Activated B cell treated with CpG ODN at 0.5 μM for 24 hours (primary cell): Measurements from ENCODE around the gene FECH. TPM values are rescaled to one million over a fixed set of nuclear protein-coding genes. Genes with fewer than 3 reads are reported as not detected.
A peak's percentile ranks its signal among the peaks of the same experiment; 100 is the strongest.

Experiments used
- ATAC-seq: fragments of 200-7000 bp; cut with Tn5 transposase; one replicate; pipeline ENCODE4 v1.10.0; 2021; ENCODE audit warnings: low read depth, mild to moderate bottlenecking, moderate library complexity
- CTCF ChIA-PET: fragments of 350-600 bp; sonication (Branson Sonifier 250); formaldehyde crosslinking; loops from one replicate; lab custom pipeline; 2021; ENCODE audit warnings: antibody characterized with exemption; lab: Charles Lee
- POLR2A ChIA-PET: fragments of 350-600 bp; sonication (Branson Sonifier 250); formaldehyde crosslinking; loops from one replicate; lab custom pipeline; 2021; ENCODE audit warnings: antibody characterized with exemption; lab: Charles Lee
- DNase-seq: peaks from one replicate; pipeline ENCODE4 v3.0.0; 2022
- H3K27ac Mint-ChIP-seq: one replicate; pipeline ENCODE4 v1.8.0; 2020; ENCODE audit warnings: mixed read lengths
- H3K27me3 Mint-ChIP-seq: one replicate; pipeline ENCODE4 v1.8.0; 2021; ENCODE audit warnings: mixed read lengths
- H3K36me3 Mint-ChIP-seq: one replicate; pipeline ENCODE4 v1.8.0; 2021; ENCODE audit warnings: low read depth, mixed read lengths
- H3K4me1 Mint-ChIP-seq: one replicate; pipeline ENCODE4 v1.8.0; 2021; ENCODE audit warnings: mixed read lengths
- H3K4me3 Mint-ChIP-seq: one replicate; pipeline ENCODE4 v1.8.0; 2020; ENCODE audit warnings: mild to moderate bottlenecking, mixed read lengths
- H3K9me3 Mint-ChIP-seq: one replicate; pipeline ENCODE4 v1.8.0; 2020; ENCODE audit warnings: mixed read lengths
- intact Hi-C: fragments of 100-400 bp; cut with micrococcal nuclease; formaldehyde crosslinking; loops from one replicate; pipeline ENCODE4 v1.15.1; 2024
- total RNA-seq: library from RNA; stranded (reverse); gene quantifications from 2 replicates; pipeline ENCODE4 v1.2.3, GENCODE V29; 2022
- TF ChIP-seq, protein P1 (sequence below): fragments of 200-600 bp; IDR thresholded peaks from one replicate; pipeline ENCODE4 v1.8.0; 2022; ENCODE audit warnings: antibody characterized with exemption, mild to moderate bottlenecking

Gene FECH
- total RNA-seq, 1 donor from 2014 or later, result 9.2 TPM

DNA sequence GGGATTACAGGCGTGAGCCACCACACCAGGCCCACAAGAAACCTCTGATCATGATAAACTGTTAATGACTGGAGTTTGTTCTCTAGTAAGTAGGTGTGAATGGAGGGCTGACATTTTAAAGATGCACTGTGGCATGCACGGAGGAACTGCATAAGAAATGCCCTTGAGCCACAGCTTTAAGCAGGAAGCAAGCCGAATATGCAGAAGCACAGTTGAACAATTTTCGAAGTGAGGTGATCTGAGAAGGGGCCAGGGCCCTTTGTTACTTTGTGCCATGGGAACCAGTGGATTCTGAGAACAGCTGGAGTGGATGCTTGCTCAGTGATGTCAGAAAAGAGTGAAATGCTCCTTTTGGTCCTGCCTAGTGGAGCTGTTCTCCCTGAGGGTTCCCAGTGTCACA lies 16.3 kb downstream of the FECH start:
- no peak overlapping the region for H3K27ac Mint-ChIP-seq
- peaks cover 75% of the 10 kb centered on the region for H3K36me3 Mint-ChIP-seq
- DNase-seq (no peak), ATAC-seq (no peak)
- CTCF ChIA-PET, result interaction anchor here (1.6 kb wide), 1 partner anchor 8 kb away, joined by 6 read pairs; no protein-coding TSS in a partner anchor
- H3K27me3 Mint-ChIP-seq, result no peaks in the 10 kb centered on the region
- no peak overlapping the region for H3K4me3 Mint-ChIP-seq
- H3K4me1 Mint-ChIP-seq, result no peaks in the 10 kb centered on the region
- intact Hi-C loops, result no loop called here
- no peaks in the 10 kb centered on the region for H3K9me3 Mint-ChIP-seq
- POLR2A ChIA-PET, result no interaction called here
- TF ChIP-seq, protein P1, sequence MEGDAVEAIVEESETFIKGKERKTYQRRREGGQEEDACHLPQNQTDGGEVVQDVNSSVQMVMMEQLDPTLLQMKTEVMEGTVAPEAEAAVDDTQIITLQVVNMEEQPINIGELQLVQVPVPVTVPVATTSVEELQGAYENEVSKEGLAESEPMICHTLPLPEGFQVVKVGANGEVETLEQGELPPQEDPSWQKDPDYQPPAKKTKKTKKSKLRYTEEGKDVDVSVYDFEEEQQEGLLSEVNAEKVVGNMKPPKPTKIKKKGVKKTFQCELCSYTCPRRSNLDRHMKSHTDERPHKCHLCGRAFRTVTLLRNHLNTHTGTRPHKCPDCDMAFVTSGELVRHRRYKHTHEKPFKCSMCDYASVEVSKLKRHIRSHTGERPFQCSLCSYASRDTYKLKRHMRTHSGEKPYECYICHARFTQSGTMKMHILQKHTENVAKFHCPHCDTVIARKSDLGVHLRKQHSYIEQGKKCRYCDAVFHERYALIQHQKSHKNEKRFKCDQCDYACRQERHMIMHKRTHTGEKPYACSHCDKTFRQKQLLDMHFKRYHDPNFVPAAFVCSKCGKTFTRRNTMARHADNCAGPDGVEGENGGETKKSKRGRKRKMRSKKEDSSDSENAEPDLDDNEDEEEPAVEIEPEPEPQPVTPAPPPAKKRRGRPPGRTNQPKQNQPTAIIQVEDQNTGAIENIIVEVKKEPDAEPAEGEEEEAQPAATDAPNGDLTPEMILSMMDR, result no peak

DNA sequence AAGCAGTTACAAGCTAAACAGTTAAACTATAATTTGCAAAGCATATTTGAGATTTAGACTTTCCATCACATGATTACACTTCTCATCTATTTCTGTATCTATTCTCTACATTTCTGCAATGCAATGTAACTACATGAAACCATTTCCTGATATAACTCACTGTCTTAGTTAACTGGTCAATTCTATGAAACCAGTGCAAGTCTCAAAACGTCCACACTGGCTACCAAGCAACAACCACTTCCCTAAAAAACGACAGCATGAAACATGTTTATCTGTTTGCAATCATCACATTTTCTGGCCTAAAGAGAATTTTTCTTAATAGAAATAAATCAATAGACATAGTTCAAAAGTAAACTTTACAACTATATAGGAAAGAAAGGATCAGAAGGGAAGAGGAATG lies 17.4 kb downstream of the FECH start:
- CTCF ChIA-PET, result no interaction called here
- no peaks in the 10 kb centered on the region for H3K4me1 Mint-ChIP-seq
- intact Hi-C loops, result no loop called here
- POLR2A ChIA-PET, result no interaction called here
- H3K9me3 Mint-ChIP-seq, result no peaks in the 10 kb centered on the region
- no peak overlapping the region for H3K27ac Mint-ChIP-seq
- H3K4me3 Mint-ChIP-seq, result no peak overlapping the region
- ATAC-seq (no peak), DNase-seq (no peak)
- TF ChIP-seq, protein P1, result no peak
- no peaks in the 10 kb centered on the region for H3K27me3 Mint-ChIP-seq
- peaks cover 79% of the 10 kb centered on the region for H3K36me3 Mint-ChIP-seq

DNA sequence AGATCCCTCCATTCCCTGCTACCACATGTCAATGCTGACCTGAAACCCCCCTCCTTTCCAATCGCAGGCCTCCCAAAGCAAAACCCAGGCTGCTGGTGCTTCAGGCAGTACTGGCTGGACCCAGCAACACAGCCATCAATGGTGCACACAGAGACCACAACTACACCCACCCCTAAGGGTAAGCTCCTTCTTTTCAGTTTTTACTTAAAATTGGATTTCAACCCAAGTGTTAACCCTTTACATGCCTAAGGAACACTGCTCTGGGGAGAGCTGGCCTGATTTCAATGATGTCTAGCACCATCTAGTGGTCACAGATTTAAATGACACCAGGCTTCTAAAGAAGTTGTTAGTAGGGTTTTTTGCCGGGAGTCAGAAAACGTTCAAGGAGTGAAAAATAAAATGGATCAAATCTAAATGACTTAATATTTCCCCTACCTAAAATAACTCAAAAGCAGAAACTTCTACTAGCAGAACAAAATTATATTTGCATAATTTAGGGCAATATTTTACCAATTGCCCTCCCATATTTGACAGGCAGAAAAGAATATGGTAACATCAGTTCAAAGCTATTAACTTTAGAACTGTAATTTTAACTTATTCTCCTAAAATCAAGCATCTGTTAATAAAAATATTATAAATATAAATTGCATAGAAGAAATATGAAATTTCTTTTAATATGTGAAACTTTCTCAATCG lies 24.6 kb downstream of the FECH start:
- CTCF ChIA-PET, result interaction anchor here (1.0 to 6.9 kb wide), 9 partner anchors 9 to 860 kb away, joined by 3 to 48 read pairs (median 6); no protein-coding TSS in a partner anchor
- no peak overlapping the region for H3K4me3 Mint-ChIP-seq

DNA sequence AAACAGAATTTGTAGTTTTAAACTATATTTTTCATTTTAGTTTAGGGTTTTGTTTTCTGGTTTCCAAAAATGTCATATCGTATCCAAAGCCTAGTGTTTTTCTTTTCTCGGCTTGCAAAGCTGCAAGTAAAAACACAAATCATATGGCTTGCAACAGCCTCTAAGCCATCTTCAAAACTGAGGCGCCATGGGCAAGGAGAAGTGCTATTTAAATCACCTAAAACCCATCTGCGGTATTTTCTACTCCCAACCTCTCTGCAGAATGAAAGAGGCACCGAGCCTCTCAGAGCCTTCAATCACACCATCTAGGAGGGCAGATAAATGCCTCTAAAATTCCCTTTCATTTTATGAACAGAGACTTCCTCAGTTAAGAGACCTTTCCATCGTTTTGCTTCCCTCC lies 25.2 kb downstream of the FECH start:
- H3K36me3 Mint-ChIP-seq, result peaks cover 37% of the 10 kb centered on the region
- intact Hi-C loops, result loop anchor here (5.0 kb wide), 1 partner anchor 114 kb away; no protein-coding TSS in a partner anchor

More for the DNA sequence above, 24.6 kb downstream of the FECH start:
- TF ChIP-seq, protein P1, result peak; percentile 86
- no peaks in the 10 kb centered on the region for H3K9me3 Mint-ChIP-seq
- H3K4me1 Mint-ChIP-seq, result peaks cover 4% of the 10 kb centered on the region
- DNase-seq, result no peak
- peaks cover 40% of the 10 kb centered on the region for H3K36me3 Mint-ChIP-seq
- intact Hi-C loops, result loop anchor here (1.0 to 5.0 kb wide), 5 partner anchors 115 to 859 kb away; no protein-coding TSS in a partner anchor
- no peak overlapping the region for H3K27ac Mint-ChIP-seq
- POLR2A ChIA-PET, result no interaction called here
- H3K27me3 Mint-ChIP-seq, result no peaks in the 10 kb centered on the region
- ATAC-seq, result peak; percentile 45

DNA sequence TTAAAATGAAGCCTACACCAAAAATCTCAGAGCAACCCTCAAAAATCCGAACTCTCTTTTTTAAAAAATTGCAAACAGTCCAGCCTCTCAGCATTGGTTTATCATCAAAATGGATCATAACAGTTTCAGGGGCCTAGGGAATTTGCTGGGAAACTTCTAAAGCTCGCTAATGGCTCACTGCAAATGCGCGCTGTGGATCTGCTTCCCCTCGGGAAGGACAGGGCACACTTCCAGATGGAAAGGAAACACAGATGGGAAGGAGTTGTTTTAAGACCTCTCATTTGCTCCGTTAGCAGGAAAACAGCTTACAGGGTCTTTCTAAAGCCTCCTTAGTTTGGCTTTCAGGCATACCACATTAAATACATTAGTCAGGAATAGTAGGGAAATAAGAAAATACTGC lies 27.2 kb downstream of the FECH start:
- peaks cover 4% of the 10 kb centered on the region for H3K4me1 Mint-ChIP-seq
- POLR2A ChIA-PET, result no interaction called here
- CTCF ChIA-PET, result interaction anchor here (1.1 to 6.9 kb wide), 2 partner anchors 690 to 810 kb away, joined by 3 to 48 read pairs; no protein-coding TSS in a partner anchor

More for the DNA sequence above, 25.2 kb downstream of the FECH start:
- no peaks in the 10 kb centered on the region for H3K9me3 Mint-ChIP-seq
- CTCF ChIA-PET, result interaction anchor here (1.2 to 6.9 kb wide), 6 partner anchors 9 to 859 kb away, joined by 6 to 48 read pairs (median 14); no protein-coding TSS in a partner anchor
- H3K4me3 Mint-ChIP-seq, result no peak overlapping the region
- no peak for ATAC-seq
- no peaks in the 10 kb centered on the region for H3K27me3 Mint-ChIP-seq
- TF ChIP-seq, protein P1, result no peak
- H3K27ac Mint-ChIP-seq, result no peak overlapping the region
- H3K4me1 Mint-ChIP-seq, result peaks cover 4% of the 10 kb centered on the region
- no peak for DNase-seq
- POLR2A ChIA-PET, result no interaction called here

More for the DNA sequence above, 27.2 kb downstream of the FECH start:
- Mint-ChIP-seq H3K9me3 (no peaks in the 10 kb centered on the region), H3K27me3 (no peaks in the 10 kb centered on the region), H3K4me3 (no peak overlapping the region), H3K27ac (no peak overlapping the region), H3K36me3 (peaks cover 28% of the 10 kb centered on the region)
- DNase-seq (no peak), ATAC-seq (no peak)
- TF ChIP-seq, protein P1, result no peak
- intact Hi-C loops, result no loop called here
